ENCODE data around the gene ITPR2. TPM values are rescaled to one million over a fixed set of nuclear protein-coding genes. Genes with fewer than 3 reads are reported as not detected.

ITPR2 gene
- total RNA-seq, 1 experiment from 2014 or later, result 41.6 TPM

DNA sequence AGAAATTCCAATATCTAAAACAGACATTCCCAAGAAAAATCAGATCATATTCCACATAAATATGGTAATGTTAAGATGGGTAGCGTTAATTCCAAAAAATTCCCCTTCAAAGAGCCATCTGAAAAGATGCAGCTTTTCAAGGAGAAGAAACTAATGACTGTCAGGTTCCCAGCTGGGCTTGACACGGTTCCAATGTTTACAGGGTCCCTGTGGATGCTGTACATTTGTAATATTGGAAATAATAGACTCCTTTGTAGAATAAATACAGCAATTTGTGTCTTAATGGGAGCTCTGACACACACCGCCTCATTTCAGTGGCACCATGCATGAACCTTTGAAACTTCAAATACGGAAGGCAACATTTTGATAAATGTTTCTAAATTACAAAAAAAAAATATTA is 140.6 kb downstream of the ITPR2 start:
- no peaks in the 10 kb centered on the region for H3K36me3 Mint-ChIP-seq (ENCODE audit: insufficient read depth, unreplicated experiment)
- H3K27me3 Mint-ChIP-seq (ENCODE audit: insufficient read depth, unreplicated experiment), result no peaks in the 10 kb centered on the region
- BruUV-seq (replicated peaks), result no TSS peak
- H3K4me3 ChIP-seq (ENCODE audit: low read depth, low read length), result no peak overlapping the region
- intact Hi-C loops (cut with micrococcal nuclease; ENCODE audit: unreplicated experiment), result no loop called here
- peaks cover 17% of the 10 kb centered on the region for H3K4me1 Mint-ChIP-seq (ENCODE audit: low read depth, unreplicated experiment)
- no peak overlapping the region for H3K4me3 Mint-ChIP-seq (ENCODE audit: unreplicated experiment)
- POLR2A ChIA-PET, result no interaction called here
- CTCF ChIA-PET, result no interaction called here
- H3K27ac Mint-ChIP-seq (ENCODE audit: unreplicated experiment), result no peak overlapping the region
- H3K4me1 ChIP-seq, result peaks cover 10% of the 10 kb centered on the region
- H3K9me3 ChIP-seq, result no peaks in the 10 kb centered on the region
- DNase-seq, result no peak
- peaks cover under 1% of the 10 kb centered on the region for H3K9me3 Mint-ChIP-seq (ENCODE audit: unreplicated experiment)
- TF ChIP-seq, protein P1, sequence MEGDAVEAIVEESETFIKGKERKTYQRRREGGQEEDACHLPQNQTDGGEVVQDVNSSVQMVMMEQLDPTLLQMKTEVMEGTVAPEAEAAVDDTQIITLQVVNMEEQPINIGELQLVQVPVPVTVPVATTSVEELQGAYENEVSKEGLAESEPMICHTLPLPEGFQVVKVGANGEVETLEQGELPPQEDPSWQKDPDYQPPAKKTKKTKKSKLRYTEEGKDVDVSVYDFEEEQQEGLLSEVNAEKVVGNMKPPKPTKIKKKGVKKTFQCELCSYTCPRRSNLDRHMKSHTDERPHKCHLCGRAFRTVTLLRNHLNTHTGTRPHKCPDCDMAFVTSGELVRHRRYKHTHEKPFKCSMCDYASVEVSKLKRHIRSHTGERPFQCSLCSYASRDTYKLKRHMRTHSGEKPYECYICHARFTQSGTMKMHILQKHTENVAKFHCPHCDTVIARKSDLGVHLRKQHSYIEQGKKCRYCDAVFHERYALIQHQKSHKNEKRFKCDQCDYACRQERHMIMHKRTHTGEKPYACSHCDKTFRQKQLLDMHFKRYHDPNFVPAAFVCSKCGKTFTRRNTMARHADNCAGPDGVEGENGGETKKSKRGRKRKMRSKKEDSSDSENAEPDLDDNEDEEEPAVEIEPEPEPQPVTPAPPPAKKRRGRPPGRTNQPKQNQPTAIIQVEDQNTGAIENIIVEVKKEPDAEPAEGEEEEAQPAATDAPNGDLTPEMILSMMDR (IDR thresholded peaks at IDR 0.05; ENCODE audit: insufficient read depth in 1 of 2, low read depth in 1 of 2, low read length in 1 of 2, severe bottlenecking in 1 of 2, unreplicated experiment in 1 of 2), result no peak
- H3K27me3 ChIP-seq (replicated peaks; ENCODE audit: control insufficient read depth, insufficient read depth, low read length), result no peaks in the 10 kb centered on the region
- peaks cover 2% of the 10 kb centered on the region; the same call in 1 of the 2 replicates for H3K36me3 ChIP-seq (ENCODE audit: control insufficient read depth, insufficient read depth, low read length)

DNA sequence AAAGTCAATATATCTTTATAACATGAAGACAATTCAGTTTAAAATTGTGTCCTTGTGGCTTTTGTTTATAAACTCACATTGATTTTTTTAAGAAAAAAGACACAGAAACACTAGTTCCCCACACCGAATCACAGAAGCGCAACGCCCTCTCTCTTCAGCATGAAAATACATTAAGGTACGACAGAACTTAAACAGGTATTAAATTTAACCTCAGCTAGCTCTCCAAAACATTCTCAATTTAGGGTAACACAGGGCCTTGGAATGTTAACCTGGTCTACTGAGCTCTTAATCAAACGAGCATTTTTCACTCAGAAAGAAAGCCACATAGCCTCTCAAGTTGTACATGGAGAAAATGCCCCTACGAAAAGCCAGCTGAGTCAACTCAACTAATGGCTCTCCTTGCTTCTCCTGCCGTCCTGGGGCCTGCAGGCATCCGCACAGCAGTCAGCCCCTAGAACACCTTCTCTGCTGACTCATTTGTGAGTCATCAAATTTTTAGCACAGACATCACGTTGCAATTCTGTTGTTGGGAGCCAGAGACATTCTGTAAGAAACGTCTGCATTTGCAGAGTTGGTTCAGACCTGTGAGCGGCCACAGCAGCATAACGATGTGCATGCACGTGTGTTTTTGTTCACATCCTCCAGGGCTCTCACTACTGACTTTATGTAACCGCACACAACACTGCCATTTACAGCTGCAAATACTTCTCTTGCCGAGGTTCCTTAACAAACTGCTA is 141.6 kb downstream of the ITPR2 start:
- Histone ChIP-seq H3K36me3 (ENCODE audit: control insufficient read depth, insufficient read depth, low read length) (peaks cover 2% of the 10 kb centered on the region; the same call in 1 of the 2 replicates), H3K4me1 (peaks cover 4% of the 10 kb centered on the region), H3K4me3 (ENCODE audit: low read depth, low read length) (no peak overlapping the region), H3K9me3 (no peaks in the 10 kb centered on the region), H3K27me3 (replicated peaks; ENCODE audit: control insufficient read depth, insufficient read depth, low read length) (no peaks in the 10 kb centered on the region)
- BruUV-seq (replicated peaks), result no TSS peak
- TF ChIP-seq, protein P1 (IDR thresholded peaks at IDR 0.05; ENCODE audit: insufficient read depth in 1 of 2, low read depth in 1 of 2, low read length in 1 of 2, severe bottlenecking in 1 of 2, unreplicated experiment in 1 of 2), result no peak
- Mint-ChIP-seq H3K9me3 (ENCODE audit: unreplicated experiment) (no peaks in the 10 kb centered on the region), H3K4me1 (ENCODE audit: low read depth, unreplicated experiment) (peaks cover 8% of the 10 kb centered on the region), H3K27ac (ENCODE audit: unreplicated experiment) (peak overlapping the region; percentile 38), H3K27me3 (ENCODE audit: insufficient read depth, unreplicated experiment) (no peaks in the 10 kb centered on the region), H3K4me3 (ENCODE audit: unreplicated experiment) (no peak overlapping the region), H3K36me3 (ENCODE audit: insufficient read depth, unreplicated experiment) (peaks cover 4% of the 10 kb centered on the region)
- ChIA-PET POLR2A (no interaction called here), CTCF (no interaction called here)
- DNase-seq, result peak in 1 of 2 experiments; percentile 27
- intact Hi-C loops (cut with micrococcal nuclease; ENCODE audit: unreplicated experiment), result no loop called here

DNA sequence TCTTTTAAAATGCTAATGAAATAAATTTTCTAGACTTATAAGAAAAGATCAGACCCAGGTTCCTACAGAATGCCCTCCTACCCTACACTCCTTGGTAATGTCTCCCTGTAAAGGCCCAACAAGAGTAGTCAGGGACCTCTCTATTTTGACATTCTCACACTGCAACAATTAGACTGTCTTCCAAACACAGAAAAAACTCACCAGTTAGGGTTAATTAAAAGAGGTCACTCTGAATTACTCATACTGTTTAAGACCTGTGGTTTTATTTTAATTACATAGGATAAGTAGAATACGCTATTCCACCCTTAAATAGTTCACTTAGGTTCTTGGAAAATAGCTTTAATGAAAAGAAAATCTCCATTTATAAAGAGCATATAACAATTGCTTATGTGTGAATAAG is 142.4 kb downstream of the ITPR2 start:
- no TSS peak for BruUV-seq (replicated peaks)
- CTCF ChIA-PET, result no interaction called here
- intact Hi-C loops (cut with micrococcal nuclease; ENCODE audit: unreplicated experiment), result no loop called here
- Mint-ChIP-seq H3K9me3 (ENCODE audit: unreplicated experiment) (no peaks in the 10 kb centered on the region), H3K27ac (ENCODE audit: unreplicated experiment) (no peak overlapping the region), H3K36me3 (ENCODE audit: insufficient read depth, unreplicated experiment) (peaks cover 5% of the 10 kb centered on the region), H3K27me3 (ENCODE audit: insufficient read depth, unreplicated experiment) (no peaks in the 10 kb centered on the region), H3K4me3 (ENCODE audit: unreplicated experiment) (no peak overlapping the region), H3K4me1 (ENCODE audit: low read depth, unreplicated experiment) (peaks cover 6% of the 10 kb centered on the region)
- no peaks in the 10 kb centered on the region for H3K4me1 ChIP-seq
- TF ChIP-seq, protein P1 (IDR thresholded peaks at IDR 0.05; ENCODE audit: insufficient read depth in 1 of 2, low read depth in 1 of 2, low read length in 1 of 2, severe bottlenecking in 1 of 2, unreplicated experiment in 1 of 2), result no peak
- no peak for DNase-seq
- POLR2A ChIA-PET, result no interaction called here
- H3K36me3 ChIP-seq (ENCODE audit: control insufficient read depth, insufficient read depth, low read length), result peaks cover 2% of the 10 kb centered on the region; the same call in 1 of the 2 replicates
- no peaks in the 10 kb centered on the region for H3K9me3 ChIP-seq
- no peaks in the 10 kb centered on the region for H3K27me3 ChIP-seq (replicated peaks; ENCODE audit: control insufficient read depth, insufficient read depth, low read length)
- H3K4me3 ChIP-seq (ENCODE audit: low read depth, low read length), result no peak overlapping the region

Measured in Caco-2 (cell line).